ENCODE results near the gene ATP4B. TPM values are rescaled to one million over a fixed set of nuclear protein-coding genes. Genes with fewer than 3 reads are reported as not detected.

The ATP4B gene
- total and polyA plus RNA-seq, 2 donors (not counting 3 experiments of a cell fraction or from before 2014, with no cell fraction given), result 0.06 TPM; not detected in 1

DNA sequence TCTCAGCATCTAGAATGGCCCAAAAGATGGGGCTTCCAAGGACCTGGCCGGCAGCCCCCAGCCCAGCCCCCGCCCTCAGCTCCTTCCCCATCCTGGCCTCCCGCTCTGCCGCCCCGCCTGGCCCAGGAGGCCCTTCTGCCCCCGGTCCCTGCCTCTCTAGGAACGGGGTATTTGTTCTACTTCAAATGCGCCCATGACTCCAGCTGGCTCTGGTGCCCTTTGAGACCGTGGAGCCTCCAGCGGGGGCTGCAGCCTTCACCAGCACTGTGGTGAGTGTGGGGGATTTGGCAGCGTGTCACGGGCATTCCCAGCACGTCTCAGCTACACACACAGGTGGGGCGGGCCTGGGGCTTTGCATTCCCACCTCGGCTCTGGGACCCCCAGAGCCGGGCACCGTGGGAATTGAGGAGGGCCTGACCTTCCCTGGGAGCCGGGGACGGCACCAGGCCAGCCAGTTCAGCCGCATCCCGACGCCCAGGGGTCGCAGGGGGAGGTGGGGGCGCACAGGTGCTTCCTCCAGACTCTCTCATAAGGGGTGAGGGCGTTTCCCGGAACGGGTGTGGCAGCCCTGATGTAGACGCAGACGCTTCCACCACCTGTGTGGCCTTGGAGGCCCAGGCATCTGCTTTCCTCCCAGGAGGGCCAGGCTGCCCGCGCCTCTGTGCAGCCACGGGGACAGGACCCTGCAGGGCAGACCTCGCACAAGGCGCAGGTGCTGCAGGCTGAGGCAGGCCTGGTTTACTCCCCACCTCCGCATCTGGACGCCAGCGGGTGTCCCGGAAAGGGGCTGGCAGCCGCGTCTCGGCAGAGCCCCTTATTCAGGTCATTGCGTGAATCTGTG, 947 bp downstream of the ATP4B start:
- Histone ChIP-seq H4K20me1 (replicated peaks; ENCODE audit: control insufficient read depth, extremely low read depth, insufficient read depth, low read length) (no peaks in the 10 kb centered on the region), H3K27ac (ENCODE audit: insufficient read depth, low read depth, low read length) (no peak overlapping the region), H3K4me1 (ENCODE audit: control insufficient read depth, extremely low read depth, insufficient read depth, low read length) (no peaks in the 10 kb centered on the region), H3K4me2 (ENCODE audit: insufficient read depth, low read length) (no peak overlapping the region), H3K36me3 (ENCODE audit: control insufficient read depth in 2 of 2, extremely low read depth in 1 of 2, insufficient read depth in 2 of 2, low read length in 2 of 2) (no peaks in the 10 kb centered on the region), H3K27me3 (ENCODE audit: control insufficient read depth in 2 of 2, insufficient read depth in 2 of 2, low read length in 2 of 2) (peaks cover 0 to 8% of the 10 kb centered on the region in 2 experiments), H3K79me2 (ENCODE audit: control insufficient read depth, insufficient read depth, low read length) (no peaks in the 10 kb centered on the region), H2AFZ (ENCODE audit: low read depth, low read length) (no peak overlapping the region), H3K9me3 (replicated peaks; ENCODE audit: control insufficient read depth, insufficient read depth, low read length) (no peaks in the 10 kb centered on the region), H3K9me1 (replicated peaks; ENCODE audit: control insufficient read depth, extremely low read depth, insufficient read depth, low read length) (no peaks in the 10 kb centered on the region), H3K9ac (replicated peaks; ENCODE audit: extremely low read depth, insufficient read depth, low read length) (no peak overlapping the region), H3K4me3 (replicated peaks in 1 of 3; ENCODE audit: insufficient read depth in 1 of 3, low read depth in 1 of 3, low read length in 3 of 3) (no peak overlapping the region)
- DNase-seq (ENCODE audit: low read depth, low spot score) (no peak), FAIRE-seq (no peak)
- intact Hi-C loops (cut with micrococcal nuclease) (no loop called here), dilution Hi-C loops (cut with MboI; ENCODE audit: extremely low pct_ligation_motif_present, low sequenced_read_pairs) (no loop called here)
- TF ChIP-seq POLR2AphosphoS5 (IDR thresholded peaks at IDR 0.05; ENCODE audit: insufficient read depth, low read depth, low read length) (no peak), MYC (IDR thresholded peaks at IDR 0.05; ENCODE audit: low read depth, low read length) (no peak), CTCF (IDR thresholded peaks at IDR 0.05; ENCODE audit: extremely low read depth in 1 of 2, insufficient read depth in 1 of 2, low read depth in 1 of 2, low read length in 2 of 2) (no peak), EZH2 (IDR thresholded peaks at IDR 0.05; ENCODE audit: borderline replicate concordance, low read depth, low read length, severe bottlenecking) (no peak), GATA2 (IDR thresholded peaks at IDR 0.05; ENCODE audit: insufficient read depth, insufficient read length, low read depth, low read length) (no peak), POLR2A (IDR thresholded peaks at IDR 0.05; ENCODE audit: low read depth, low read length) (no peak), FOS (IDR thresholded peaks at IDR 0.05; ENCODE audit: borderline replicate concordance, insufficient read depth, low read length) (no peak), JUN (IDR thresholded peaks at IDR 0.05; ENCODE audit: borderline replicate concordance, insufficient read depth, insufficient read length, low read depth) (no peak)
- TF ChIP-seq, protein P1, sequence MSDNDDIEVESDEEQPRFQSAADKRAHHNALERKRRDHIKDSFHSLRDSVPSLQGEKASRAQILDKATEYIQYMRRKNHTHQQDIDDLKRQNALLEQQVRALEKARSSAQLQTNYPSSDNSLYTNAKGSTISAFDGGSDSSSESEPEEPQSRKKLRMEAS (IDR thresholded peaks at IDR 0.05; ENCODE audit: insufficient read depth, insufficient read length), result no peak
- ChIA-PET POLR2A (no interaction called here), CTCF (no interaction called here)
- BruUV-seq (replicated peaks), result no TSS peak

All from endothelial cell of umbilical vein (primary cell).